ENCODE measurements around the gene ISCA2. TPM values are rescaled to one million over a fixed set of nuclear protein-coding genes. Genes with fewer than 3 reads are reported as not detected.
A peak's percentile ranks its signal among the peaks of the same experiment; 100 is the strongest.

ISCA2 gene
- total and polyA plus RNA-seq, 9 donors, result 21.7 to 27.1 (median 24.5) TPM

- no peak overlapping the region for H3K27ac ChIP-seq (ENCODE audit: low read length)
- H3K36me3 ChIP-seq (ENCODE audit: control insufficient read depth, insufficient read depth, low read length), result no peaks in the 10 kb centered on the region
- H3K4me1 ChIP-seq (ENCODE audit: control insufficient read depth, insufficient read depth, low read length), result peaks cover 29% of the 10 kb centered on the region
- WGBS (ENCODE audit: insufficient coverage), result 8% methylated on average over 3 of the region's 4 CpGs
- DNase-seq, result peak; percentile 72
- no peak overlapping the region for H3K4me3 ChIP-seq (ENCODE audit: low read length)
- H3K27me3 ChIP-seq (ENCODE audit: control insufficient read depth, insufficient read depth, low read length), result peaks cover 3% of the 10 kb centered on the region
- H3K9me3 ChIP-seq (replicated peaks; ENCODE audit: control insufficient read depth, low read depth, low read length), result no peaks in the 10 kb centered on the region
Measured at GRCh38 chr14:74525361-74525851, 31.8 kb downstream of the ISCA2 start.

- H3K9me3 ChIP-seq (replicated peaks; ENCODE audit: control insufficient read depth, low read depth, low read length), result no peaks in the 10 kb centered on the region
- WGBS (ENCODE audit: insufficient coverage), result 68% methylated on average over 6 of the region's 10 CpGs
- H3K27ac ChIP-seq (ENCODE audit: low read length), result no peak overlapping the region
- peaks cover 3% of the 10 kb centered on the region for H3K27me3 ChIP-seq (ENCODE audit: control insufficient read depth, insufficient read depth, low read length)
- no peak for DNase-seq
- H3K4me3 ChIP-seq (ENCODE audit: low read length), result no peak overlapping the region
- peaks cover 29% of the 10 kb centered on the region for H3K4me1 ChIP-seq (ENCODE audit: control insufficient read depth, insufficient read depth, low read length)
- no peaks in the 10 kb centered on the region for H3K36me3 ChIP-seq (ENCODE audit: control insufficient read depth, insufficient read depth, low read length)
Measured at GRCh38 chr14:74526854-74527585, 33.5 kb downstream of the ISCA2 start.

GRCh38 chr14:74527736-74528280 lies 34.2 kb downstream of the ISCA2 start:
- WGBS (ENCODE audit: insufficient coverage), result 66% methylated on average over 4 of the region's 10 CpGs
- DNase-seq, result no peak
- no peak overlapping the region for H3K27ac ChIP-seq (ENCODE audit: low read length)

GRCh38 chr14:74528406-74528805 lies 34.8 kb downstream of the ISCA2 start:
- Histone ChIP-seq H3K4me3 (ENCODE audit: low read length) (no peak overlapping the region), H3K9me3 (replicated peaks; ENCODE audit: control insufficient read depth, low read depth, low read length) (no peaks in the 10 kb centered on the region), H3K36me3 (ENCODE audit: control insufficient read depth, insufficient read depth, low read length) (no peaks in the 10 kb centered on the region), H3K27me3 (ENCODE audit: control insufficient read depth, insufficient read depth, low read length) (peaks cover 3% of the 10 kb centered on the region), H3K4me1 (ENCODE audit: control insufficient read depth, insufficient read depth, low read length) (peaks cover 29% of the 10 kb centered on the region), H3K27ac (ENCODE audit: low read length) (no peak overlapping the region)
- WGBS (ENCODE audit: insufficient coverage), result 70% methylated on average over 9 of the region's 14 CpGs
- DNase-seq, result no peak

More at GRCh38 chr14:74527736-74528280, 34.2 kb downstream of the ISCA2 start:
- peaks cover 29% of the 10 kb centered on the region for H3K4me1 ChIP-seq (ENCODE audit: control insufficient read depth, insufficient read depth, low read length)
- H3K4me3 ChIP-seq (ENCODE audit: low read length), result no peak overlapping the region
- peaks cover 3% of the 10 kb centered on the region for H3K27me3 ChIP-seq (ENCODE audit: control insufficient read depth, insufficient read depth, low read length)
- no peaks in the 10 kb centered on the region for H3K9me3 ChIP-seq (replicated peaks; ENCODE audit: control insufficient read depth, low read depth, low read length)
- no peaks in the 10 kb centered on the region for H3K36me3 ChIP-seq (ENCODE audit: control insufficient read depth, insufficient read depth, low read length)

GRCh38 chr14:74528886-74529285 lies 35.3 kb downstream of the ISCA2 start:
- Histone ChIP-seq H3K4me3 (ENCODE audit: low read length) (no peak overlapping the region), H3K9me3 (replicated peaks; ENCODE audit: control insufficient read depth, low read depth, low read length) (no peaks in the 10 kb centered on the region), H3K27ac (ENCODE audit: low read length) (no peak overlapping the region), H3K4me1 (ENCODE audit: control insufficient read depth, insufficient read depth, low read length) (peaks cover 29% of the 10 kb centered on the region), H3K27me3 (ENCODE audit: control insufficient read depth, insufficient read depth, low read length) (peaks cover 3% of the 10 kb centered on the region), H3K36me3 (ENCODE audit: control insufficient read depth, insufficient read depth, low read length) (no peaks in the 10 kb centered on the region)
- no peak for DNase-seq
- 73% methylated on average over 10 of the region's 10 CpGs for WGBS (ENCODE audit: insufficient coverage)

GRCh38 chr14:74531006-74531405 lies 37.4 kb downstream of the ISCA2 start:
- Histone ChIP-seq H3K9me3 (replicated peaks; ENCODE audit: control insufficient read depth, low read depth, low read length) (no peaks in the 10 kb centered on the region), H3K36me3 (ENCODE audit: control insufficient read depth, insufficient read depth, low read length) (no peaks in the 10 kb centered on the region), H3K27ac (ENCODE audit: low read length) (no peak overlapping the region), H3K27me3 (ENCODE audit: control insufficient read depth, insufficient read depth, low read length) (peaks cover 3% of the 10 kb centered on the region), H3K4me3 (ENCODE audit: low read length) (no peak overlapping the region), H3K4me1 (ENCODE audit: control insufficient read depth, insufficient read depth, low read length) (peaks cover 10% of the 10 kb centered on the region)
- no peak for DNase-seq
- WGBS (ENCODE audit: insufficient coverage), result no CpG with 5 or more reads among the region's 3 CpGs

GRCh38 chr14:74531467-74531866 lies 37.9 kb downstream of the ISCA2 start:
- H3K27ac ChIP-seq (ENCODE audit: low read length), result no peak overlapping the region
- DNase-seq, result peak; percentile 47
- no peak overlapping the region for H3K4me3 ChIP-seq (ENCODE audit: low read length)
- H3K9me3 ChIP-seq (replicated peaks; ENCODE audit: control insufficient read depth, low read depth, low read length), result no peaks in the 10 kb centered on the region
- no peaks in the 10 kb centered on the region for H3K36me3 ChIP-seq (ENCODE audit: control insufficient read depth, insufficient read depth, low read length)
- H3K27me3 ChIP-seq (ENCODE audit: control insufficient read depth, insufficient read depth, low read length), result peaks cover 3% of the 10 kb centered on the region
- WGBS (ENCODE audit: insufficient coverage), result 41% methylated on average over 5 of the region's 5 CpGs
- H3K4me1 ChIP-seq (ENCODE audit: control insufficient read depth, insufficient read depth, low read length), result peaks cover 5% of the 10 kb centered on the region

GRCh38 chr14:74532246-74532645 lies 38.7 kb downstream of the ISCA2 start:
- Histone ChIP-seq H3K36me3 (ENCODE audit: control insufficient read depth, insufficient read depth, low read length) (no peaks in the 10 kb centered on the region), H3K4me3 (ENCODE audit: low read length) (no peak overlapping the region), H3K27me3 (ENCODE audit: control insufficient read depth, insufficient read depth, low read length) (peaks cover 3% of the 10 kb centered on the region), H3K9me3 (replicated peaks; ENCODE audit: control insufficient read depth, low read depth, low read length) (no peaks in the 10 kb centered on the region), H3K4me1 (ENCODE audit: control insufficient read depth, insufficient read depth, low read length) (peaks cover 3% of the 10 kb centered on the region), H3K27ac (ENCODE audit: low read length) (no peak overlapping the region)
- no peak for DNase-seq
- WGBS (ENCODE audit: insufficient coverage), result 89% methylated on average over 5 of the region's 10 CpGs

GRCh38 chr14:74533576-74533975 lies 40.0 kb downstream of the ISCA2 start:
- no peaks in the 10 kb centered on the region for H3K36me3 ChIP-seq (ENCODE audit: control insufficient read depth, insufficient read depth, low read length)
- H3K27ac ChIP-seq (ENCODE audit: low read length), result no peak overlapping the region
- WGBS (ENCODE audit: insufficient coverage), result 100% methylated on average over 2 of the region's 7 CpGs
- DNase-seq, result no peak
- peaks cover 3% of the 10 kb centered on the region for H3K27me3 ChIP-seq (ENCODE audit: control insufficient read depth, insufficient read depth, low read length)
- H3K4me1 ChIP-seq (ENCODE audit: control insufficient read depth, insufficient read depth, low read length), result no peaks in the 10 kb centered on the region
- H3K4me3 ChIP-seq (ENCODE audit: low read length), result no peak overlapping the region
- H3K9me3 ChIP-seq (replicated peaks; ENCODE audit: control insufficient read depth, low read depth, low read length), result no peaks in the 10 kb centered on the region

- Histone ChIP-seq H3K27ac (ENCODE audit: low read length) (no peak overlapping the region), H3K9me3 (replicated peaks; ENCODE audit: control insufficient read depth, low read depth, low read length) (no peaks in the 10 kb centered on the region), H3K4me3 (ENCODE audit: low read length) (no peak overlapping the region), H3K4me1 (ENCODE audit: control insufficient read depth, insufficient read depth, low read length) (no peaks in the 10 kb centered on the region), H3K27me3 (ENCODE audit: control insufficient read depth, insufficient read depth, low read length) (peaks cover 3% of the 10 kb centered on the region), H3K36me3 (ENCODE audit: control insufficient read depth, insufficient read depth, low read length) (no peaks in the 10 kb centered on the region)
- WGBS (ENCODE audit: insufficient coverage), result 35% methylated on average over 5 of the region's 10 CpGs
- DNase-seq, result no peak
Measured at GRCh38 chr14:74535756-74536325, 42.3 kb downstream of the ISCA2 start.
